ENCODE results near the gene WDR35.
"Not testable (repeated sequence)": the region's sequence is repeated elsewhere in the genome, so short reads cannot be mapped to it uniquely, and the experiment has no call there.

Gene WDR35

DNA sequence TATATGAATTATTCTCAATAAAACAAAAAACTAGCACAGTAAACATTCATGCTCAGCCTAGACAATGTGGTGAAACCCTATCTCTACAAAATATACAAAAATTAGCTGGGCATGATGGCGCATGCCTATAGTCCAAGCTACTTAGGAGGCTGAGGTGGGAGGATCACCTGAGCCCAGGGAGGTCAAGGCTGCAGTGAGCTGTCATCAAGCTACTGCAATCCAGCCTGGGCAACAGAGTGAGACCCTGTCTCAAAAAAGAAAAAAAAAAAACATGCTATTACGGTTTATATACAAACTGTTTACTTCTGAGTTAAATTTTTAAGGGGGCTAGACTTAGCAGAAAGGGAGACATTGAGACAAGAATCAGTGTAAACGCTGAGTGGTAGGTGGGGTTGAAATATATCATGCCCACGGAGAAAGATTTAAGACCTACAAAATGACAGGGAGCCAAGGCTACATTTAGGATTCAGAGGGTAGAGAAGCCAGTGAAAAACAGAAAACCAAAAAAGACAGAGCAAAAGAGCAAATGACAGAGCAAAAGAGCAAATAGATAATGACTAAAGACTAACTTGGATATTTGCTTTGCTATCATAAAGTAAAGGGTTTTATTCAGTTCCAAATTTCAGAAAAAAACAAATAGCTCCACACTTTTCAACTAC is 95.6 kb downstream of the WDR35 start:
- peaks cover 8% of the 10 kb centered on the region for H3K79me2 ChIP-seq
- H3K9ac ChIP-seq = no peak overlapping the region
- H3K4me3 ChIP-seq (ENCODE audit: low read depth, low read length) = no peak overlapping the region
- H3K27ac ChIP-seq = no peak overlapping the region
- H3K9me3 ChIP-seq (ENCODE audit: control insufficient read depth, low read length) = no peaks in the 10 kb centered on the region
- TF ChIP-seq, protein P1, sequence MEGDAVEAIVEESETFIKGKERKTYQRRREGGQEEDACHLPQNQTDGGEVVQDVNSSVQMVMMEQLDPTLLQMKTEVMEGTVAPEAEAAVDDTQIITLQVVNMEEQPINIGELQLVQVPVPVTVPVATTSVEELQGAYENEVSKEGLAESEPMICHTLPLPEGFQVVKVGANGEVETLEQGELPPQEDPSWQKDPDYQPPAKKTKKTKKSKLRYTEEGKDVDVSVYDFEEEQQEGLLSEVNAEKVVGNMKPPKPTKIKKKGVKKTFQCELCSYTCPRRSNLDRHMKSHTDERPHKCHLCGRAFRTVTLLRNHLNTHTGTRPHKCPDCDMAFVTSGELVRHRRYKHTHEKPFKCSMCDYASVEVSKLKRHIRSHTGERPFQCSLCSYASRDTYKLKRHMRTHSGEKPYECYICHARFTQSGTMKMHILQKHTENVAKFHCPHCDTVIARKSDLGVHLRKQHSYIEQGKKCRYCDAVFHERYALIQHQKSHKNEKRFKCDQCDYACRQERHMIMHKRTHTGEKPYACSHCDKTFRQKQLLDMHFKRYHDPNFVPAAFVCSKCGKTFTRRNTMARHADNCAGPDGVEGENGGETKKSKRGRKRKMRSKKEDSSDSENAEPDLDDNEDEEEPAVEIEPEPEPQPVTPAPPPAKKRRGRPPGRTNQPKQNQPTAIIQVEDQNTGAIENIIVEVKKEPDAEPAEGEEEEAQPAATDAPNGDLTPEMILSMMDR (IDR thresholded peaks at IDR 0.05) = no peak
- no peaks in the 10 kb centered on the region for H3K4me1 ChIP-seq
- H2AFZ ChIP-seq = no peak overlapping the region
- no peak overlapping the region for H3K4me2 ChIP-seq (ENCODE audit: low read length)
- no peaks in the 10 kb centered on the region for H3K27me3 ChIP-seq (ENCODE audit: control insufficient read depth, insufficient read depth, low read length)
- no peaks in the 10 kb centered on the region for H3K36me3 ChIP-seq (ENCODE audit: control insufficient read depth, insufficient read depth, low read length)

DNA sequence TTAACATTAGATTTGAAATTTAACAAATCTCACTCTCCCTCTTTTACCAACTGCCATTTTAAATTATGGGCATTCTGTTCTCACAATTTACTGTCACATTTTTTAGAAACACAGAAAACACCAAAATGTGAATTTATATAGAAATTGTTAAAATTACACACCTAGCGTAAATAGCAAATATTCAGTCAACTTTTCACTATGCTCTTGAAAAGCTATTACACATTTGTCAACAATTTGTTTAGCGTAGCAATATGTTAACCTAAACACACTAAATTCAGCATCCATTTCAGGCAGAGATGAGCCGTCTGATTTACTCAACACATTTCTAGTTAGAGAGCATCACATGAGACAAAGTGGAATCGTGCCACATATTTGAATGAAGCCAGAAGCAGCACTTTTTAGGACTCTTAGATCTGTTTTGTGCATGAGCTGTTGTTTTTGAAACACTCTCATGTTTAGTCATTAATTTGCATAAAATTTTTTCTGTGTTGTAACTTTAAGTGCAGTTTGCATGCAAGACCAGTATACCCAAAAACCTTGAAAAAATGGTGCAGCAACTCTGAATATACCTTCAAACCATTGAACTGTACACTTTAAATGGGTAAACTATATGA is 96.3 kb downstream of the WDR35 start:
- Histone ChIP-seq H3K4me2 (ENCODE audit: low read length) (no peak overlapping the region), H3K9me3 (ENCODE audit: control insufficient read depth, low read length) (no peaks in the 10 kb centered on the region), H3K27me3 (ENCODE audit: control insufficient read depth, insufficient read depth, low read length) (no peaks in the 10 kb centered on the region), H2AFZ (no peak overlapping the region), H3K4me3 (ENCODE audit: low read depth, low read length) (no peak overlapping the region), H3K79me2 (peaks cover 3% of the 10 kb centered on the region), H3K4me1 (no peaks in the 10 kb centered on the region), H3K36me3 (ENCODE audit: control insufficient read depth, insufficient read depth, low read length) (no peaks in the 10 kb centered on the region), H3K27ac (no peak overlapping the region), H3K9ac (no peak overlapping the region)
- TF ChIP-seq, protein P1 (IDR thresholded peaks at IDR 0.05) = no peak

DNA sequence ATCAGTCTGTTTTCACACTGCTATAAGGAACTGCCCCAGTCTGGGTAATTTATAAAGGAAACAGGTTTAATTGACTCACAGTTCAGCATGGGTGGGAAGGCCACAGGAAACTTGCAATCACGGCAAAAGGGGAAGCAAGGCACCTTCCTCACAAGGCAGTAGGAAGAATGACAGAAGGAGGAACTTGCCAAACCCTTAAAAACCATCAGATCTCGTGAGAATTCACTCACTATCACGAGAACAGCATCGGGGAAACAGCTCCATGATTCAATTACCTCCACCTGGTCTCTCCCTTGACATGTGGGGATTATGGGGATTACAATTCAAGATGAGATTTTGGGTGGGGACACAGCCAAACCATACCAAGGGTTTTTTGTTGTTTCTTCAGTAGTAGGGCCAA is 97.9 kb downstream of the WDR35 start:
- H3K36me3 ChIP-seq (ENCODE audit: control insufficient read depth, insufficient read depth, low read length); H3K9me3 ChIP-seq (ENCODE audit: control insufficient read depth, low read length); H2AFZ ChIP-seq; H3K4me1 ChIP-seq; H3K27me3 ChIP-seq (ENCODE audit: control insufficient read depth, insufficient read depth, low read length); H3K4me2 ChIP-seq (ENCODE audit: low read length); H3K27ac ChIP-seq; H3K4me3 ChIP-seq (ENCODE audit: low read depth, low read length); H3K9ac ChIP-seq; H3K79me2 ChIP-seq: not testable (repeated sequence)

DNA sequence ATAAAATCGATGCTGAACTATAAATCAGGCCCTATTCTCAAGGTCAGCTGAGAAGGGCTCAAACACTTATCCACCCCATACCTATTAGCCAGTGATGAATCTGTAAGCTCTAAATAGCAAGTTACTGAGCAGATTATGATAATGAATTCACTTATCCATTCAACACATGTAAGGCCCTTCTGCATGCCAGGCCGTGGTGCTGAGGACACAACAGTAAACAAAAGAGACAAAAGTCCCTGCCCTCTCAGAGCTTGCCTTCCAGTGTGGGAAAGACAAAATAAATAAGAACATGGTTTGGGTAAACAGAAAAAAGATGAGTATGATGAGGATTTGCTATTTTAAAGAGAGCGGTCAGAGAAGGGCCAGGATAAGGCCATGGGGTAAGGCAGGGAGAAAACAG is 99.8 kb downstream of the WDR35 start:
- Histone ChIP-seq H3K27ac (no peak overlapping the region), H3K27me3 (ENCODE audit: control insufficient read depth, insufficient read depth, low read length) (no peaks in the 10 kb centered on the region), H3K4me2 (ENCODE audit: low read length) (no peak overlapping the region), H3K4me1 (no peaks in the 10 kb centered on the region), H3K36me3 (ENCODE audit: control insufficient read depth, insufficient read depth, low read length) (no peaks in the 10 kb centered on the region), H3K79me2 (no peaks in the 10 kb centered on the region), H2AFZ (no peak overlapping the region), H3K9me3 (ENCODE audit: control insufficient read depth, low read length) (no peaks in the 10 kb centered on the region), H3K9ac (no peak overlapping the region), H3K4me3 (ENCODE audit: low read depth, low read length) (no peak overlapping the region)
- TF ChIP-seq, protein P1 (IDR thresholded peaks at IDR 0.05) = no peak

DNA sequence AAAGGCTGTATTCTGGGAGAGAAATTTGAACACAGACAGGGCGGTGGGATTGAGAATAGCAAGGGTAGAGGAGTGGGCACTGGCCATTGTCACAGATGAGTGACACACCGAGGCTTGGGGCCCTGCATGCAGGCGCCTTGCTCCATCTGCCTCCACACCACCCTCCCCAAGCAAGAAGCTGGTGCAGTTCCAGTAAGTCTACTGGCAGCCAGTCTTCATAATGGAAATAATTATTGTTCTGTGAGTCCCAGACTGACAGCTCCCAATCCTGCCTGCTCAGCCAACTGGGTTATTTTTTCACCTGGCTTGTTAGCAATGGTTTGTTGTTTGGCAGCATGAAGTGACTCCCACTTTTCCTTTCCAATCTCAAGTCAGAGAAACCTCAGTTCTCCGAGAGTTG is 101.1 kb downstream of the WDR35 start:
- no peaks in the 10 kb centered on the region for H3K4me1 ChIP-seq
- TF ChIP-seq, protein P1 (IDR thresholded peaks at IDR 0.05) = no peak
- H3K79me2 ChIP-seq = no peaks in the 10 kb centered on the region
- H3K4me2 ChIP-seq (ENCODE audit: low read length) = no peak overlapping the region
- H3K9me3 ChIP-seq (ENCODE audit: control insufficient read depth, low read length) = no peaks in the 10 kb centered on the region
- no peaks in the 10 kb centered on the region for H3K36me3 ChIP-seq (ENCODE audit: control insufficient read depth, insufficient read depth, low read length)
- H3K9ac ChIP-seq = no peak overlapping the region
- H3K4me3 ChIP-seq (ENCODE audit: low read depth, low read length) = no peak overlapping the region
- no peak overlapping the region for H3K27ac ChIP-seq
- H3K27me3 ChIP-seq (ENCODE audit: control insufficient read depth, insufficient read depth, low read length) = no peaks in the 10 kb centered on the region
- no peak overlapping the region for H2AFZ ChIP-seq

Data from parathyroid adenoma (tissue), 2 donors.